Cardiac septum (tissue), 1 donor: ENCODE measurements around the gene ZC3H8. TPM values are rescaled to one million over a fixed set of nuclear protein-coding genes. Genes with fewer than 3 reads are reported as not detected.

ENCODE experiments used
- DNase-seq: peaks from one replicate; pipeline ENCODE4 v3.0.0-alpha.2; 2020; ENCODE audit warnings: low spot score
- intact Hi-C: fragments of 100-400 bp; cut with DNase I; formaldehyde crosslinking; loops from one replicate; pipeline ENCODE4 v1.14.0; 2022
- total RNA-seq: library from RNA; stranded (reverse); fragmentation: NEBNext Ultra II Directional; extraction: Animal tissue kit (Norgen Biotek cat#: 25700); gene quantifications from one replicate; pipeline ENCODE4 v1.2.1, GENCODE V29; 2021
- donor health status: DM: no; HTN: no; CAD: no.

Gene ZC3H8
- total RNA-seq, 1 donor from 2014 or later: 9.6 TPM

DNA sequence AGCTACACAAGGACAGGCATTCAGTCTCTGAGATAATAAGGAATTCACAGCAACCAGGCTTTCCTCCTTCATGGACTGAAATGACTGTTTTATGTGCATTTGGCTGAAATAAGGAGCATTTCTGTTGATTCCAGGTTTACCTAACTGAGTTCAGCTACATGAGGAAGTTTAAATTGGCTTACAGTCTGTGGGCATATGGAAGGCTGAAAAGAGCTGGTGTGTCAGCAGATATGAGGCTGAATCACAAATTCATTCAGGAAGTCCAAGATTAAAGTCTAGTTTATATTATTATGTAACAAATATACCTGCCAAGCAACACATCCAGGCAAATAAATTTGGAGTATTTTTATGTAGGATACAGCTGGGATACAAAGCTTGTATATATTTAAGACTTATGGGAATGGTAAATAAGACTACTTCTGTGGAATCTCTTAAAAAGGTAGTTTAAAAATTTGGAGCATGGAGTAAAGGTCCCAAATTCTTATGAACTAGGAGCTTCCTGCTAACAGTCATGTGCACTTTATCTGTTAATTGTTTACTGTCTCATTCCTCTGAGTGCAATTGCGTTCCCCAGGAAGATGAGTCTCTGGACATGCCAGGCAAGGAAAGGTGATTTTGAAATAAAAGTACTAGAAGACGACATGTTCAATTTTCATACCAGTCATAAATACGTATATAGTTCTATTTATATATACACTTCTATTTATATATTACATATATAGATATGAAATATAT is 53.0 kb downstream of the ZC3H8 start:
- intact Hi-C loops: no loop called here
- no peak for DNase-seq

DNA sequence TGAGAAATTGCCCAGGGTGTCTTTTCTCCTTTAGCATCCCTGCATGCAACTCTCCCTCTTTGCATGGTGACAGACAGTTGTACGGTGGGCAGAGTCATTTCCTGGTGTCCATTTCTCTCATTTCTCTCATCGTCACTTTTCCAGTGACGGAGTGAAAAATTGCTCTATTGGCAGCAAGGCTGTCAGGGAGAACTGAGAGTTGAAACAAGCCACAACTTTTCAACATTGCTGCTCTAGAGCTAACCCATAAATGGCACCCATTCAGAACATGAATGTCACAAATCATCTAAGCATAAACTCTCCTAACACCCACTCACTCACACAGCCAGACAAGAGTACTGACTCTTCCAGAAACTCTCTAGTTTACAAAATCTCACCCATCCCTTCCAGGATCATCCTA is 55.7 kb downstream of the ZC3H8 start:
- no peak for DNase-seq
- intact Hi-C loops: no loop called here

DNA sequence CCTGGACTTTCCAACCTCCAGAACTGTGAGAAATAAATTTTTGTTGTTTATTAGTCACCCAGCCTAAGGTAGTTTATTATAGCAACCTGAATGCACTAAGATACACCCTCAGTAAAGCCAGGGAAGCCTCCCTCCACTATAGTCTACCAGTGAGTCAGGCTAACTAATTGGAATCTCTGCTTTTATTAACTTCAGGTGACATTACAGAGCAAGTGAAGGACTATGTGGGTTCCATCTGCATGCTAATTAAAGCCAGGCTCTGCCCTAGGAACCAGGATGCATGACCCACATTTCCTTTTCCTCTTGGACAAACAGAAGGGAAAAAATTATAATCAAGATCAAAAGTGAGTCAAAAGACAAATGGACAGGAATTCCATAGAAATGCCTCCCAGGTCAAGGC is 56.1 kb downstream of the ZC3H8 start:
- DNase-seq: no peak
- intact Hi-C loops: no loop called here

DNA sequence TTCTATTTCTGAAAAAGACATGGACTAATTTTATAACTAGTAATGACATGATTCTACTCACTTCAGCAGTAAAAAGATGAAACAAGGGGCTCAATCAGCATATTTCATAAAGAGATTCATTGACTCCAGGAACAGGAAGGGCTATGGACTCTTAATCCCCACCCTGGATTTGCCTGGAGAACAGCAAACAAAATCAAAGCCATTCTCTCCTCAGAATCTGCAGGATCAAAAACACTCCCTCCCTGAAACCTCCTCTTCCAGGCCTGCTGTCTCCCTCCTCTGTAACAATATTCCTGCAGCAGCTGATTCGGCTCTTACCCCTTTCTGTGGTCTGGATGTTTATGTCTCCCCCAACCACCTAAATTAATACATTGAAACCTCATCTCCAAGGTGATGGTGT is 57.0 kb downstream of the ZC3H8 start:
- no peak for DNase-seq
- intact Hi-C loops: no loop called here

DNA sequence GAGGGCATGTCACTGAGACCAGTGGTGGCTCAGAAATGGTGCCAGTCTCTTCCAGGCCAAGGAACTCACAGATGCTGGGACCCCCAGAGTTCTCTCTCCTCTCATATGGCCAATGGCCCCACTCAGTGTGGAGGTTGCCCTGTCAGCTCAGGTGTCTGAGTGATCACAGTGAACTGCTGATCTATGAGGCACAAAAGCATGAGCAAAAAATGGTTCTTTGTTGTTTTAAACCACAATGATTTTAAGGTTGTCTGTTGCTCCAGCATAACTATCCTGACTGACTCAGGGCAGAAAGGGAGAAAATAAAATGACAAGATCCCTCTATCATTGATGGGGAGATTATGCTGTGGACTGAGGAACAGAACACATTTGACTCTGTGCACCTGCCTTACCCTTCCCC is 58.9 kb downstream of the ZC3H8 start:
- intact Hi-C loops: no loop called here

DNA sequence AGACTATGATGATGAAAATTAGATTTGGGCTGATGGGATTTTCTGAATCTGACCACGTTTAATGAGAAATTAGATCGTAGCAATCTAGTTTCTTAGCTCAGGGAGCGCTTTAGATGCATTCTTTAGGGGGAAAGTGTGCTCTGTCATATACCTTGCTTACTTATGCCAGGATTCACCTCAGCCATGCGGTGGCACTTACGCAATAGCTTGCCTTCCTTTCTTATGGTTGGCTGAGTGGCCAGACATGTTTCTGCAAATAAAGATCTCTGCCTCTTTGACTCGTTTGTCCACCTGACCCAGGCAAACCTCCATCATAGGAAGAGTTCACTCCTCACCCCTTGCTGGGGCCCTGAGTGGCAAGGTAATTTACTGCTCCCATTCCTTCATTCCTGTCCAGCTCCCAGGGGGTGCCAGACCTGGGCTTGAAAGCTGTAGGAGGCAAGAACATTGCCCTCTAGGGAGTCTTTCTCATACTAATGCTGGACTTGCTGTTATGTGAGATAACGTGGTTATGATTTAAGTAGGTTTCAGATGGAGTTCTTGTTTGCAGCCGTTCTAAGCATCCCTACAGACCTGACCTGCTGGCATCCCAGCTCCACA is 59.6 kb downstream of the ZC3H8 start:
- no peak for DNase-seq
- intact Hi-C loops: no loop called here

More for the DNA sequence above, 58.9 kb downstream of the ZC3H8 start:
- DNase-seq: no peak

DNA sequence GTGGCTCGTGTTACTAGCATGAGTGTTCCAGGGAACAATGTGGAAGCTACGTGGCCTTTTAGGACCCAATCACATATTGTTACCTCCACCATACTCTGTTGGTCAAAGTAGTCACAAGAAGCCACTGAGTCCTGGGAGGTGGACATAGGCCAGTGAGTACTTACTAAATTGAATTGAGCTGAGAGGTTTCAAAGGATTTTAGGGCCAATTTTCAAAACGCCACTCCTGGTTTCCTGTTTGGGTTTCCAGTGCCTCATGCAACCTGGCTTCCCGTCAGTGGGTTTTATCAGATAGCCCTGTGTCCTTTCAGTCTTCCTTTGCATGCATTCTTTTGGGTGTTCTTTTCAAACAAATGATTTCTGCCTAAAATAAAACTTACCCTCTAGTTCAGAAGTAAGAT is 60.4 kb downstream of the ZC3H8 start:
- intact Hi-C loops: no loop called here
- no peak for DNase-seq

DNA sequence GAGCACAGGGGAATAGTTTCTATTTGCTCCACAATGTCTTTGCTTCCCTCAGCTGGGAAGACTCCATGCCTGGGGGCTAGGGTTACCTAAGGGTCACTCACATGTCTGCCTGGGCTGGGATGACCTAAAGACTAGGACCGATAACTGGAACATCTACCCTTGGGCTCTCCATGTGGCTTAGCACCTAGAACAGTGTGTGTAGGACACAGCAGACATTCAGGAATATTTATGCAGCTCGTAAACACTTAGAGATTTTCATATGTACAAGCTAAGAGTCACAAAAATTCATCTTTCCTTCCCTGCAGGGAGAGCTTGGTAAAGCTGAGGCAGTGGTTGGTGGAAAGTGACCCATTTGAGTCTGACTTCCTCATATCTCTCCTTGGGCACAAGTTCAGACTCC is 60.8 kb downstream of the ZC3H8 start:
- DNase-seq: no peak
- intact Hi-C loops: no loop called here

DNA sequence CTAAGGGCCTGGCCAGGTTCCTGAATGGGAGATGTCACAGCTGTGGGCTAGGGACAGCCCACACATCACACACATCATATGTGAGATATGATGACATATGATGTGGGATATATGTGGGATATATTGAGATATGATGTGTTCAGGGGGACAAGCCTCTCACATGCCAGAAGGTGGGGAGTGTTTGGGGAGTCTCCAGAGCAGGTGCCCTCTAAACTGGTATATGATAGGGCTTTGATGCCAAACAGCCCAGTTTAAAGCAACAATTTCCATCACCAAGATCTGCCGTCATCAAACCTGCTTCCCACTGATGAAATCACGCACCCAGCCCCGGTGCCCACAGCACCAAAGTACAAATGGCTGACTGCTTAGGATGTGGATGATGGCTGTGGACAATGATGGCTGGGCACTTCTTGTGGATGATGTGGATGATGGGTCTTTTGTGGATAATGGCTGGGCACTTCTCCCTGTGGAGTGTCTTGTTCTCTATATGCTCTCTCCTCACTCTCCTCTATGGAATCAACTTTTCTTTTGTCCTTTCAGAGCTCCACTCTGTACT is 65.8 kb downstream of the ZC3H8 start:
- no peak for DNase-seq
- intact Hi-C loops: no loop called here

DNA sequence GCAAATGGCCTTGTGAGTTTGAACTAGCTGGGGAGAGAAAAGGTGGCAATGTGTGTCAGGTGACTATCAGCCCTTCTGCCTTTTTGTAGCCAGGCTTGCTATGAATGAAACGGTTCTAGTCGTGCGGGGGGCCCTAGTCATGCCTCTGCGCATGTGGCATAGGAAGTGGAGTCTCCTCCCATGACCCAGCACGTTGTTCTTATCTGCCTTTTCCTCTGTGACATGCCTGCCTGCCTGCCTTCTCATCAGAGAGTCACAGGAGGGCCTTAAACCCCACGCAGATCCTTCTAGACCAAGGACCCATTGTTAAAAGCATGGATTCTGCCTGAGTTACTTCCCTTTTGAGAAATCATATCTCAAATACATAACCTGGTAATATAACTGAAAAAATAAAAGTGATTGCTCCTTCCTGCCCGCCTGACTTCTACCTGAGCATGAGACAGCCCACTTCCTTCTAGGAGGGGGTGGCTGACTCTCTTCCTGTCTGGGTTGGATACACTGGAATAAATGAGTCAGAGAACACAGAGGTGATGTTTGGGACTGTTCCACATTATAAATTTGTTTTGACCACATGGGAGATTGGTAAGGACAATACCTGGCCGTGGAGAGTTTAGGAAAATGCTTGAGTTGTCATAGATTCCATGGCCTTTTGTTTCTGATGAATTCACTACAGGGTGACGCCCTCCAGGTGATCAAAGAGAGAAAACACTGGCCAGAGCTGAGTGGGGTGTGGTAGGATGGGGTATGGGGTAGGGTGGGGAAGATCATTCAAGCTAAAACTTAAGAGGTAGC is 66.8 kb downstream of the ZC3H8 start:
- intact Hi-C loops: no loop called here
- DNase-seq: no peak

DNA sequence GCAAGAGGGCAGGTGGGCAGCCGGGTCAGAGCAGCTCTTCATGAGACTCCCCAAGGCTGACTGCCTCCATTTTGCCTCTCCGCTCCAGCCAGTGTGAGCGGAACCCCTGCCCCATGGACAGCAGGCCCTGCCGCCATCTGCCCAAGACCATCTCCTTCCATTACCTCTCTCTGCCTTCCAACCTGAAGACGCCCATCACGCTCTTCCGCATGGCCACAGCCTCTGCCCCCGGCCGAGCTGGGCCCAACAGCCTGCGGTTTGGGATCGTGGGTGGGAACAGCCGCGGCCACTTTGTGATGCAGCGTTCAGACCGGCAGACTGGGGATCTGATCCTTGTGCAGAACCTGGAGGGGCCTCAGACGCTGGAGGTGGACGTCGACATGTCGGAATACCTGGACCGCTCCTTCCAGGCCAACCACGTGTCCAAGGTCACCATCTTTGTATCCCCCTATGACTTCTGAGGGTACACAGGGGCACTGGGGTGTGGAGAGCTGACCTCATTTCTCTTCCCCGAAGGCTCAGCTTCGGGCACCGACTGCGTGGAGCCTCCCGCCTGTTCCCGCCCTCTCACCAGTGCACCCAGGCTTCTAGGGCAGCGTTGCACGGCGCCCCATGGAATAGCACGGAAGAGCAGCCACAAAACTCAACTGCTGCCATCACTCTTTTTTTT is 67.7 kb downstream of the ZC3H8 start:
- no peak for DNase-seq
- intact Hi-C loops: no loop called here

DNA sequence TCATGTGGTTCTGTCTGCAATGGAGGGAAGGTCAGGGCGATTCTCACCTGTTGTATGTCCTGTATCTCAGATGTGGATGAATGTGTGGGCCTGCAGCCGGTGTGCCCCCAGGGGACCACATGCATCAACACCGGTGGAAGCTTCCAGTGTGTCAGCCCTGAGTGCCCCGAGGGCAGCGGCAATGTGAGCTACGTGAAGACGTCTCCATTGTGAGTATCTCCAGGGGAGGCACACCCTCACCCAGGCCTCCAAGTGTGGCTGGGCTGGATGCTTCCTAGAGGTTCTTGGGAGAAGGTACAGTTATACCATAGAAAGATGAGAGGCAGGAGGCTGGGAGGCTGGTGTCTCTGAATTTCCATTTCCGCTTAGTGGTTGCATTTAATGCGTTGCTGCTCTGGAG is 69.7 kb downstream of the ZC3H8 start:
- no peak for DNase-seq
- intact Hi-C loops: no loop called here

DNA sequence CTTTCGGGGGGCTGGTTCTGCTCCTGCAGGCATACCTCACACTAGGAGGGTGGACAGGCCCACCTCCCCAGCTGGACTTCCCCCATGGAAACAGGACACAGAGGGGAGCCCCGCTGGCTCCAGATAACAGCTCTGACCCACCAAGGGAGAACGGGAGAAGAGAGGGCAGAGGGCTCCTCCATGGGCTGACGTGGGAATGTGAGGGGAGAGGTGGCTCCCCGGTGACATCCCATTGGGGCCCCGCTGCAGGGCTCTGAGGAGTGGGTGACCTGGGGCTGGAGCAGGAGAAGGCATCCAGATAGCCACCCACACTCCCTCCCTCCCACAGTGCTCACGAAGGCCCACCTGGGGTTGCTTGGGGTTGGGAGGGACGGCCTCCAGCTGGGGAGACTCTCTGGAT is 70.7 kb downstream of the ZC3H8 start:
- intact Hi-C loops: no loop called here
- DNase-seq: no peak

DNA sequence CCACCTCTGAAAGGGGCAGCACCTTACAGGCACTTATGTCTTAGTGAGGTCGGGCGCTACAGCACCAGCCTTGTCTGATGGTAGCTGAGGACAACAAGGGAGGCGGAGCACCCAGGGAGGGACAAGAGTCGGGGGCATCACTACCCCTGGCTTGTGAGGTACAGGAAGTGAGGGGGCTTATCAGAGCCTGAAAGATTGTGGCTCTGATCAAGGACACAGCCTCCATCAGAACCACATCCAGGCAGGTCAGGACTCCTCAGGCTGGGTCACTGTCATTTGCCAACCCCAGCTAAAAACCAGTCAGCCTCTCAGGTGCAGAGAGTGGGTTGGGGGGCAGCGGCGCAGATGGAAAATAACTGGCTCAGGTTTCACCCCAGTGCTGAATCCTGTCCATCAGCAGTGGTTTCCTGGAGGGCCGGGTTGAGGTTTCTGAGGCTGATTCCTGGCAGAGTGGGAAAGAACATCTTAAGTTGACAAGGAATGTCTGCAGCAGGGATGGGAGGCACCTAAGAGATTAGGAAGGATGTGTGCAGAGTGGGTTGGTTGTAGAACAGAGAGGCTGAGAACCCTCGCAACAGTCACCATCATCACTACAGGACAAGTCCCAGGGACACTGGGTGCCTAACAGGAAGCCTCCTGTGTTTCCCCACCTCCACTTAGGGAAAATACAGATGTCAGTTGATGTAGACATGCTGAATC is 71.4 kb downstream of the ZC3H8 start:
- intact Hi-C loops: no loop called here
- no peak for DNase-seq

DNA sequence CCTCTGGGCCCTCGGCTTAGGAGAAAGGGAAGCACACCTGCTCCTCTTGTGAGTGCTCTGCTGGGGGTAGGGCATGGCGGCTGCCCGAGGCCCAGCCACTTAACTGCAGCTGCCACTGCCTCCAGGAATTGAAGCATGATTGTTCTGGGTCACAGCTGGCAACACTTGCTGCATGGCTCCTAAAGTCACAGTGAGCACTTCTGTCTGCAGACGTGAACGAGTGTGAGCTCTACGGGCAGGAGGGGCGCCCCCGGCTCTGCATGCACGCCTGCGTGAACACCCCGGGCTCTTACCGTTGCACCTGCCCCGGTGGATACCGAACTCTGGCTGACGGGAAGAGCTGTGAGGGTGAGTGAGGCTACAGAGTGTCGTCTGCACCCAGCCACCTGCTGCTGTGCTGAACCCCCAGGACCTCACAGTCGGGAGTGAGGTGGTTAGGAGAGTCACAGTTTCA is 72.2 kb downstream of the ZC3H8 start:
- intact Hi-C loops: no loop called here
- no peak for DNase-seq

DNA sequence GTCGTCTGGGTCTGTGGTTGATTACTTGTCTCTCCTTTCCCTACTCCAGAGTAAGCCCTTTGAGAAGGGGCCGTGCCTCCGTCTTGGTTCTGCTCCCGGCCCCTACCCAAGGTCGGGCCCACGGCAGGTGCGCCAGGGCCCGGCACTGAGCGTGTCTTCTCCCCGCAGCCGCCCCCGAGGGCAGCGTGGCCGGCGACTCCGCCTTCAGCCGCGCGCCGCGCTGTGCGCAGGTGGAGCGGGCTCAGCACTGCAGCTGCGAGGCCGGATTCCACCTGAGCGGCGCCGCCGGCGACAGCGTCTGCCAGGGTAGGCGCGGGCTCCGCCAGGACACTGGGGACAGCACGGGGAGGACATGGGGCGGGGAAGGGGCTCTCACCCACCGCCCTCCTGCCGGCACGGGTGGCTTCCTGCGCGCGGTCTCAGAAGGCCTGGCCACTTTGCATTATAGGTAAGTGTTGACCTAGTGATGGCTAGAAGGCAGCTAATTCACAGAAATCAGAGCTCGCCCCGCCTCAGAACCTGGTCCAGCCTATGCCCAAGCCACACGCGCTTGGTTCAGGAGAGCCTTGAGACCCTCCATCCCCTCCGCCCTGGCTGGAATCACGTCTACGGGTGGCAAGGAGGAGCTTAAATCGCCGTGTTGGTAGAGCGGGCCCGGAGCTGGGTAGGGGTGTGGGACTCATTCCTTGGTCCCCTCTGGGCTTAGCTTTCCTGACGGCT is 73.1 kb downstream of the ZC3H8 start:
- DNase-seq: no peak
- intact Hi-C loops: no loop called here

DNA sequence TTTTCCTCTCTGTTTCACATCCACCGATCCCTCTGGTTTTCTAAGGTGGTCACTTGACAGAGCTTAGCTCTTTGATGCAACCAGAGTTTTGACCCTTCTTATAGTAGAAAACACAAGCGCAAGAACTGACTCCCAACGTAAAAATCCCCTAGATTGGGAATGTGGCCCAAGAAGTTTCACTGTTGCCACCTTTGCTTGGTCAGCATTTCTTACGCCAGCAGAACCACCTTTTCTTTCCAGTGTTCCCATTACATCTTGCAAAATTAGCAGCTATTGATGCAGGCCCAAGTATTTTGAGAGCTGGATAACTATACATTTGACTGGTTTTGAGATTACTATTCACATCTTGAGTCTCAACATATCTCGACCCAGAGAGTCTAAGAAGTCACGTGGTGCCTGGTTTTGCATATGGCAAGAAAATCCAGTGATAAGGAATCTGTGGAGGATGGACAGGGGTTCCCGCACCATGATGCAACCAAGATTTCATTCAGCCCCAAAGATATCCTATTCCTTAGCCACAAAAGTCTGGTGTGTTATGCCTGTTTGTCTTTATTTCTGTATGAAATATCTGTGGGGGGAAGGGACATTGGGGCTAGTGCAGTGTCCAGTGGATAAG is 78.8 kb downstream of the ZC3H8 start:
- no peak for DNase-seq

DNA sequence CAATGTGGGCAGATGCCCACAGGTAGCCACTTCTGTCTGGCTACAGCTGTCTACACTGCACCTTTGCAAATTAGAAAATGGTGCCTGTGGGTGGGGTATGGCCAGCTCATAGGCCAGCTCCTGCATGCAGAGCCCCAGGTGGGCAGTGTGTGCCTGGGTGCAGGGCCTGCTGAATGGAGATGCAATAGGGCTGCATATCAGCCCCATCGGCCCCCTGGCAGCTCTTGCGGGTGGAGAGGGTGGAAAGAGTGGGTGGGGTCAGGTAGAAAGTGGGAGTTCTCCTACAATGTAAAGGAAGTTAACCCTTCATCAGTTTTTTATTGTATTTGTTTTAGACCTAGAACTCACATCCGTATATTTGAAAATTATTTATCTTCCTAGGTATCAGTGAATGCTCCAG is 79.5 kb downstream of the ZC3H8 start:
- no peak for DNase-seq
- intact Hi-C loops: no loop called here

More for the DNA sequence above, 78.8 kb downstream of the ZC3H8 start:
- intact Hi-C loops: no loop called here
